Liver (tissue), 9 donors: Measurements from ENCODE around the gene CILP. TPM values are rescaled to one million over a fixed set of nuclear protein-coding genes. Genes with fewer than 3 reads are reported as not detected.

ENCODE experiments used
- DNase-seq: peaks from one replicate; pipeline ENCODE4 v3.0.0-alpha.2; 2017; ENCODE audit warnings: low spot score
- H3K27ac ChIP-seq, 2 donors: one replicate each; pipeline ENCODE4 v1.7.0; 2013; ENCODE audit warnings: inconsistent platforms in 2 of 2, low read length in 2 of 2, control low read depth in 1 of 2, low read depth in 1 of 2, mild to moderate bottlenecking in 1 of 2
- H3K27me3 ChIP-seq, 4 donors: one replicate each; pipeline versions ENCODE4 v1.6.1 to v1.7.0; 2013; ENCODE audit warnings: low read length in 3 of 4, inconsistent platforms in 1 of 4, mild to moderate bottlenecking in 1 of 4, moderate library complexity in 1 of 4; ENCODE audit not compliant: control insufficient read depth in 4 of 4, insufficient read depth in 4 of 4
- H3K36me3 ChIP-seq, 4 donors: one replicate each; pipeline versions ENCODE4 v1.6.1 to v1.7.0; 2013; ENCODE audit warnings: low read length in 3 of 4, mild to moderate bottlenecking in 3 of 4, low read depth in 1 of 4, moderate library complexity in 1 of 4; ENCODE audit not compliant: control insufficient read depth in 4 of 4, insufficient read depth in 3 of 4
- H3K4me1 ChIP-seq, 4 donors: one replicate each; pipeline versions ENCODE4 v1.6.1 to v1.7.0; 2013; ENCODE audit warnings: low read length in 3 of 4, mild to moderate bottlenecking in 3 of 4, moderate library complexity in 1 of 4; ENCODE audit not compliant: control insufficient read depth in 4 of 4, insufficient read depth in 4 of 4
- H3K4me3 ChIP-seq, 3 donors: one replicate each; pipeline versions ENCODE4 v1.6.1 to v1.7.0; 2013; ENCODE audit warnings: low read length in 3 of 3, control low read depth in 1 of 3, low read depth in 1 of 3, mild to moderate bottlenecking in 1 of 3
- H3K9ac ChIP-seq, 2 donors: one replicate each; pipeline ENCODE4 v1.7.0; 2013; ENCODE audit warnings: low read length in 2 of 2, mild to moderate bottlenecking in 2 of 2, moderate library complexity in 2 of 2, control low read depth in 1 of 2, low read depth in 1 of 2
- H3K9me3 ChIP-seq, 4 donors: one replicate each; pipeline versions ENCODE4 v1.6.1 to v1.7.0; 2013; ENCODE audit warnings: low read length in 3 of 4; ENCODE audit not compliant: control insufficient read depth in 4 of 4
- ATF3 ChIP-seq: IDR thresholded peaks from 2 replicates; pipeline ENCODE4 v1.6.1; 2016; ENCODE audit warnings: antibody characterized with exemption
- CTCF ChIP-seq: fragments of 150-350 bp; IDR thresholded peaks from 2 replicates; pipeline ENCODE4 v1.5.1; 2017; ENCODE audit warnings: improper control_type of control experiment, low read depth, low read length; ENCODE audit not compliant: missing input control
- EGR1 ChIP-seq, 2 donors: IDR thresholded peaks; 2 replicates each; pipeline ENCODE4 v1.6.1; 2016 to 2018; ENCODE audit warnings: antibody characterized with exemption in 2 of 2, low read depth in 2 of 2
- FOXA1 ChIP-seq: IDR thresholded peaks from 2 replicates; pipeline ENCODE4 v1.6.1; 2016; ENCODE audit warnings: antibody characterized with exemption
- FOXA2 ChIP-seq: IDR thresholded peaks from 2 replicates; pipeline ENCODE4 v1.6.1; 2016; ENCODE audit warnings: antibody characterized with exemption
- GABPA ChIP-seq, 2 donors: IDR thresholded peaks in 1 of 2; conservative IDR thresholded peaks in 1 of 2; 2 replicates each; pipeline ENCODE4 v1.6.1; 2016; ENCODE audit warnings: antibody characterized with exemption in 2 of 2, mild to moderate bottlenecking in 1 of 2, moderate library complexity in 1 of 2
- HNF4A ChIP-seq, 2 donors: conservative IDR thresholded peaks; 2 replicates each; pipeline ENCODE4 v1.6.1; 2016; ENCODE audit warnings: antibody characterized with exemption in 2 of 2, mild to moderate bottlenecking in 2 of 2
- JUND ChIP-seq, 2 donors: IDR thresholded peaks; 2 replicates each; pipeline ENCODE4 v1.6.1; 2016; ENCODE audit warnings: antibody characterized with exemption in 2 of 2
- MAX ChIP-seq: IDR thresholded peaks from 2 replicates; pipeline ENCODE4 v1.6.1; 2016; ENCODE audit warnings: antibody characterized with exemption
- NR2F2 ChIP-seq: IDR thresholded peaks from 2 replicates; pipeline ENCODE4 v1.6.1; 2016; ENCODE audit warnings: antibody characterized with exemption
- REST ChIP-seq: IDR thresholded peaks from 2 replicates; pipeline ENCODE4 v1.6.1; 2016; ENCODE audit warnings: antibody characterized with exemption, mild to moderate bottlenecking
- RXRA ChIP-seq, 2 donors: IDR thresholded peaks; 2 replicates each; pipeline ENCODE4 v1.6.1; 2017 to 2018; ENCODE audit warnings: antibody characterized with exemption in 2 of 2, mild to moderate bottlenecking in 1 of 2
- SP1 ChIP-seq: IDR thresholded peaks from 2 replicates; pipeline ENCODE4 v1.6.1; 2018; ENCODE audit warnings: antibody characterized with exemption, mild to moderate bottlenecking
- YY1 ChIP-seq: IDR thresholded peaks from 2 replicates; pipeline ENCODE4 v1.6.1; 2016; ENCODE audit warnings: antibody characterized with exemption, mild to moderate bottlenecking
- WGBS: extraction: QIAGEN DNeasy Blood & Tissue Kit; methylation state at CpG from one replicate; pipeline ENCODE4 v1.1.7; 2013; 5-methylcytosine and 5-hydroxymethylcytosine counted together
- polyA plus RNA-seq, 2 donors: library from polyadenylated mRNA; stranded (reverse) in 1 of 2; unstranded in 1 of 2; fragments of 200-250 nt in 1 of 2; fragments of >200 nt in 1 of 2; fragmentation: Nextera tagmentation in 1 of 2; extraction: Ambion mirVana in 1 of 2; gene quantifications; one replicate each; pipeline versions ENCODE4 v1.2.1 to v1.2.3, GENCODE V29; 2013 to 2015
- total RNA-seq, 2 donors: library from RNA; depleted of rRNA; stranded (reverse); fragments of >200 nt; gene quantifications; one replicate each; pipeline ENCODE4 v1.2.3, GENCODE V29; 2014
- TF ChIP-seq, protein P1 (sequence below): IDR thresholded peaks from 2 replicates; pipeline ENCODE4 v1.6.1; 2016; ENCODE audit warnings: antibody characterized with exemption
- donor health status: healthy.
- donor health status: healthy.
- donor health status: healthy.
- donor health status: healthy.
- donor health status: healthy.

The CILP gene
- total and polyA plus RNA-seq, 4 donors = 0.28 to 2.6 (median 0.44) TPM

- TF ChIP-seq MAX (no peak), ATF3 (no peak), EGR1 (IDR thresholded peaks at IDR 0.05; ENCODE audit: low read depth in 2 of 2) (no peak), NR2F2 (no peak), FOXA2 (no peak), FOXA1 (no peak)
- TF ChIP-seq, protein P1, sequence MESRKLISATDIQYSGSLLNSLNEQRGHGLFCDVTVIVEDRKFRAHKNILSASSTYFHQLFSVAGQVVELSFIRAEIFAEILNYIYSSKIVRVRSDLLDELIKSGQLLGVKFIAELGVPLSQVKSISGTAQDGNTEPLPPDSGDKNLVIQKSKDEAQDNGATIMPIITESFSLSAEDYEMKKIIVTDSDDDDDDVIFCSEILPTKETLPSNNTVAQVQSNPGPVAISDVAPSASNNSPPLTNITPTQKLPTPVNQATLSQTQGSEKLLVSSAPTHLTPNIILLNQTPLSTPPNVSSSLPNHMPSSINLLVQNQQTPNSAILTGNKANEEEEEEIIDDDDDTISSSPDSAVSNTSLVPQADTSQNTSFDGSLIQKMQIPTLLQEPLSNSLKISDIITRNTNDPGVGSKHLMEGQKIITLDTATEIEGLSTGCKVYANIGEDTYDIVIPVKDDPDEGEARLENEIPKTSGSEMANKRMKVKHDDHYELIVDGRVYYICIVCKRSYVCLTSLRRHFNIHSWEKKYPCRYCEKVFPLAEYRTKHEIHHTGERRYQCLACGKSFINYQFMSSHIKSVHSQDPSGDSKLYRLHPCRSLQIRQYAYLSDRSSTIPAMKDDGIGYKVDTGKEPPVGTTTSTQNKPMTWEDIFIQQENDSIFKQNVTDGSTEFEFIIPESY = no peak
Measured at GRCh38 chr15:65255486-65256140, 44.3 kb upstream of the CILP start (continued).

DNA sequence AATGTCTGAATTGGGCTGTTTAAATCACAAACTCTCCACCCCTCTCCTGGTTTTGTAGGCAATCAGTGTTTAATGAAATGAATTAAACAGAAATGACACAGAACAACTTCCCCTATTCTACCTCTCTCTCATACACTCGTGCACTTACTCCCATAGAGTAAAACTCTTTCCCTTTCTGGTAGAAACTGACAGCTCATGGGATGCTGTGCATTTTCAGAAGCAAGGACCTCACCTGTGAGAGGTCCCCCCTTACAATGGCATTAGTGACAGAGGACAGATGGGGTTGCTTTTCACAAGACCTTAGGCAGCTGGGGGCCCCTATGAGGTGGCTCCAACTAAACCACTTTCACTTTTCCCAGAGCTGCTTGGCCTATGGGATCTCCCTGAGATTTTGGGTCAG, 43.5 kb upstream of the CILP start:
- WGBS = 85% methylated on average over 1 of the region's 1 CpG
- TF ChIP-seq FOXA1 = no peak
- no peak for TF ChIP-seq FOXA2
- no peak for TF ChIP-seq HNF4A (conservative IDR thresholded peaks at IDR 0.05)
- TF ChIP-seq NR2F2 = no peak
- TF ChIP-seq CTCF = no peak
- peaks cover 0 to 24% (median 12%) of the 10 kb centered on the region in 4 donors for H3K36me3 ChIP-seq
- no peak for DNase-seq
- no peaks in the 10 kb centered on the region for H3K27me3 ChIP-seq
- no peak overlapping the region for H3K27ac ChIP-seq
- no peaks in the 10 kb centered on the region for H3K4me1 ChIP-seq
- no peaks in the 10 kb centered on the region for H3K9me3 ChIP-seq
- no peak overlapping the region for H3K9ac ChIP-seq
- H3K4me3 ChIP-seq = no peak overlapping the region

DNA sequence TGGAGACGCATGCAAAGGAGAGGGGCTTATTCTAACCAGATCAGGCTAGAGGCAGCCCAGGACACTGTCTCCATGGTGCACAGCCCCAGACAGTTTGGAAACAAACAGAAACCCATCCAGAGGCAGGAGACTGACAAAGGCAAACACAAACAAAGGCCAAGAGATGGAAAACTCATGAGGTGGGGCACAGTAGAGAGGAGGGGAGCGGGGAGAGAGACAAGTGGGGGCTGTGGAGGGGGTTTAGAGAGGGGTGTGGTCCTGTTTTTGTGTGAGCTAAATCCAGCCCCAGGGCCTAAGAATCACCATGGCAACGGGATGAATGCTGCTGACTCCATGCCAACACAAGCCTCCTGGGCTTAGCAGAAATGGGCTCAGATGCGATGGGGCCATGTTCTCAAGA, 43.1 kb upstream of the CILP start:
- WGBS = 68% methylated on average over 4 of the region's 4 CpGs
- Histone ChIP-seq H3K9ac (no peak overlapping the region), H3K4me1 (no peaks in the 10 kb centered on the region), H3K4me3 (no peak overlapping the region), H3K36me3 (peaks cover 0 to 21% (median 11%) of the 10 kb centered on the region in 4 donors), H3K9me3 (no peaks in the 10 kb centered on the region), H3K27ac (no peak overlapping the region), H3K27me3 (no peaks in the 10 kb centered on the region)
- DNase-seq = no peak
- TF ChIP-seq ATF3 (no peak), FOXA2 (no peak), GABPA (IDR thresholded peaks at IDR 0.05 in 1 of 2, conservative IDR thresholded peaks at IDR 0.05 in 1 of 2) (no peak), RXRA (IDR thresholded peaks at IDR 0.05) (no peak), SP1 (no peak), NR2F2 (no peak), REST (no peak), JUND (IDR thresholded peaks at IDR 0.05) (no peak), CTCF (no peak), YY1 (no peak)
- TF ChIP-seq, protein P1 = no peak
